GM21515 (cell line): ENCODE results near the gene MARK2.

Experiments used
- ATAC-seq: cut with Tn5 transposase; IDR thresholded peaks from one replicate; pipeline ENCODE4 v1.9.1; 2021; ENCODE audit not compliant: unreplicated experiment

MARK2 gene

GRCh38 chr11:63829823-63830489 is 9.0 kb upstream of the MARK2 start:
- no peak for ATAC-seq

- ATAC-seq: no peak
Measured at GRCh38 chr11:63831326-63831725, 7.6 kb upstream of the MARK2 start.

DNA sequence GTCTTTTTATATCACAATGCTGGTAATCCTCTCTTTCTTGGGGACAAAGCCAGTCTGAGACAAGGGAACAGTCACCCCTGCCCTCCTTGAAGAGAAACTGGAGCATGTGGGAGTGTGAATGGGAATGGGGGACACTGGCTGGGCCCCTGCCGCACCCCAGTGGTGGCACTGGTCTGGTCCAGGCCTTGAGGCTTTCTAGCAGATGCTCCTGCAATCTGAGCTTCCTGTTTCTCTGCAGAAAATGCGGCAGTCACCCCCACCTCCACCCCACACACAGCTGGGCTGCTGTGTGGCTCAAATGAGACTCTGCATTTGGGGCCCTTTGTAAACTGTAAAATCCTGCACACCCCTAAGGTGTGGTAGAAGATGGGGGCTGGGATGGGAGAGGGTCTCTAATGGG is 6.6 kb upstream of the MARK2 start:
- no peak for ATAC-seq

GRCh38 chr11:63833048-63833447 is 5.9 kb upstream of the MARK2 start:
- no peak for ATAC-seq

DNA sequence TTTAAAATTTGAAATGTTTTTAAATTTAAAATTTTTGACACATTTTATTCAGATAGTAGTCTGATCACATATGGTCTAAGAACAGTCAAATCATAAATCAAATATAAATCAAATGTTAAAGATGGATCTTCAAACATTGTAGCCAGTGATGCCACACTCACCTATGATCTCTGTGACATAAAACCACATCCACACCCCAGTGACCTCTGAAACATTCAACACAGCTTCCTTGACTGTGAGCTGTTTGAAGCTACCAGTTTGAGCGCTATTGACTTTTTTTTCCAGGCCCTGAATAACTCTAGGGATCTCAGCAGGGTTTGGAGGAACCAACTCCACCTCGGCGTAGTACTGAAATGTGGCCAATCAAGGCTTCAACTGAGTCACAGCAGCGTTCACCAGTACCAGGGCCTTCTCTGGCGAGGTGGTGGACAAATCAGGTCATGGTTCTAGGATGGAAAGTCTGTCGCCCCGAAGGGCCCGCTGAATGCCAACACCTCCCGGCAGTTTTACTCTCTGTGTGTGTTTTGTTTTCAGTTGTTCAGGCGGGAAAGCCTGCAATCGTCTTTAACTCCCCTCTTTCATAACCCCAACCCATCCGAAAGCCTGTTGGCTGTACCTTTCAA is 4.3 kb upstream of the MARK2 start:
- ATAC-seq: no peak

GRCh38 chr11:63835158-63835545 is 3.8 kb upstream of the MARK2 start:
- ATAC-seq: no peak

DNA sequence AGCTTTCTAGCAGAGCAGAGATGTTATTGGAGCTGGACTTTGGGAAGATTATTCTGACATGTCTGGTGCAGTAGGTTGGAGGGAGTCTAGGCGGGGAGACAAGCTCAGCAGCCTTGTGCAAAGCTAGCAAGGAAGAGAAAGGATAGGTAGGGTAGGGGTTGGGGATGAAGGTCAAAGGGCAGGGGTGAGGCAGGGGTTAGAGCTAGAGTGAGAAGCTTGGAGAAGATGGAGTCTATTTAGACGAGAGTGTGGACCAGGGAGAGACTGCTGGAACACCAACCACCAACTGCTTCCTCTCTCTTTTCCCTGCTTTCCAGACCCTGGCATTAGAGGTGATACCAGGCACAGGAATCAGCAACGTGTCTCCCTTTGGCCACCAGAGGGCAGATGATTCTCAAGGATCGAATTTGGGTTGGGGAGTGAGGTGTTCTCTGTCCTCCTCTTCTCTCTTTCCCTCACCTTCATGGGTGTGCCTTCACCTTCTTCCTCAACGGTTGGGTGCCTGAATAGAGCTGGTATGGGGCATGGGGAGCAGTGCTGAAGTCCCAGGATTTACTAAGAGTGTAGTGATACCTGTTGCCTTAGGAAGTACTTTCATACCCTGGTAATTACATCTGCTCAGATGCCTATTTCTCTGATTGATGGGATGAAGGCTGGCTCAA is 1.8 kb upstream of the MARK2 start:
- no peak for ATAC-seq

DNA sequence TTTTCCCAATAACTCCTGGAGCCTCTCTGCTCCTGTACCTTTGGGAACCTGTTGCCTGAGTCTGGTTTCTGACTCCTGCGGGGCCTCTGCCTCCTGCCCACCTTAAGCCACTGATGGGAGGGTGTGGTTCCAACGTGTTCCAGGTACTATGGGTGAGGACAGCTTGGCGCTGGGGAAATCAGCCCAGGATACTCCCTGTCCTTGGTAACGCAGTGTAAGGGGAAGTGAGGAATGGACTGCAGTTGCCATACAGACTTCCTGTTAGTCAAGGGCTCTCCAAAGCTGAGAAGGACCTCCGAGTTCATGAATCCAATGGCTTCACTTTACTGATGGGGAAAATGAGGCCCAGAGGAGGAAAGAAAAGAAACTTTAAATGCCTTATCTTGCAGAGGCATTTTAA is 1.2 kb upstream of the MARK2 start:
- no peak for ATAC-seq

GRCh38 chr11:63838150-63838677 is 696 bp upstream of the MARK2 start:
- no peak for ATAC-seq

GRCh38 chr11:63839508-63840355 is 822 bp downstream of the MARK2 start:
- no peak for ATAC-seq

DNA sequence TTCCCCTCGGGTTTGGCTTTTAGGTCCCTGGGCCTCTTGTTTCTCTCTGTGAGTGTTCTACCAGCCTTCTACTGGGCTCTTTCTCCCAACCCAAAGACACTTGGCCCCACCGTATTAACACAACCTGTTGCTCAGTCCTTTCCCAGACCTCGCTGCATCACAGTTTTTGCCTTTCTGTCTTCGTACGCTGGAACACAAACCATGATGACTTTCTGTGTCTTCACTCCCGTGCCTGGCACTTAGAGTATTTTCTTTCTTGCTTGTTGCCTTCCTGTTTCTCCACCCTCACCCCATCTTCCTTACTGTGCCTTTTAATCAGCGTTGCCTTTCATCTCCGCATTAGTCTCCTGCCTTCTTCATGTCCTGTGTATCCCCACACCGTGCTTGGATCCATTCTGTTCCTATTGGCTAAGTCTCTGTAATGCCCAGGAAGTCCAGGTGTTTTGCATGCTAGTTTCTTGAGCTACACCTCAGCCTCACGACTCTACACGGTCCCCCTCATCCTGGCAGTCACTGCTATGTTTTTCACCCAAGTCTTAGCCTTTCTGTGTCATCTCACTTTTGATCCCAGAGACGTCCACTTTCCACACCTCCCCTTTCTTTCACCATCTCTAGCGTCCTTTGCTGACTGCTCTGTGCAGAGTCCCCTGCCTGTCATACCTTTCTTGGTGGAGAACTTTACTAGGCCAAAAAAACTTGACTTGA is 1.6 kb downstream of the MARK2 start:
- no peak for ATAC-seq

DNA sequence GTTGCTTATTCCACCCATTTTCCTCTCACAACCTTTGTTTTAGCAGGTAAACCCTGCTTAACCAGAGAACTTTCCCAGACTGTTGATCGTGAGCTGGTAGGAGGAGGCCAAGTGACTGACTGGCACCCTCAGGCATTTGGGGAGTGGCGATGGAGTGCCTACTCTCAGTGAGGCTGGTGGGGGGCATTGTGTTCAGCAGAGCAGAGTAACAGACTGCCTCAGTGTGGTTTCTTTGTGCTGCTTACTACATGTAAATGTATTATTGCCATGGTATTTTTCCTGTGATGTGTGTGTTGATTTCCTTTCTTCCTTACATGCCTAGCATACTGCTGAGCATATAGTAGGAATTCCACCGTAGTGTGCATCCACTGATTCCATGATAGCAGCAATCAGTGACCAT is 2.6 kb downstream of the MARK2 start:
- ATAC-seq: no peak

DNA sequence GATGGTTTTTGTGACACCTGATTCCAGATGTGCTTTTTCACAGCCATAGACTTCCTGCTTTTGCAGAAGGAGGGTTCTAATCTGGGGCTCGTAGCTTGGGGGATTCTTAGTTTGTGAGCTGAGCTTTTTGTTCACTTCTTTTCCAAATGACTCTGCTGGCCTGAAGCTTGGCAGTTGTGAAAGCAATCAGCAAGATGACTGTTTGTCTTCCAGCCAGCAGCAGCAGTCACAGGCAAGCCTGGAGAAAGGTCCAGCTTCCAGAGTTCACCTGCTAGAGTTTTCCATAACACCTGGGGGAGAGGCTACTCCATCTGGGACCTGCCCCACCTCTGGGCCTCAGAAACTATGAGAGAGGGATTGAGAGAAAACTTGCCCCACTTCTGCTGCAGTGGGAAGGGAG is 4.1 kb downstream of the MARK2 start:
- ATAC-seq: no peak

DNA sequence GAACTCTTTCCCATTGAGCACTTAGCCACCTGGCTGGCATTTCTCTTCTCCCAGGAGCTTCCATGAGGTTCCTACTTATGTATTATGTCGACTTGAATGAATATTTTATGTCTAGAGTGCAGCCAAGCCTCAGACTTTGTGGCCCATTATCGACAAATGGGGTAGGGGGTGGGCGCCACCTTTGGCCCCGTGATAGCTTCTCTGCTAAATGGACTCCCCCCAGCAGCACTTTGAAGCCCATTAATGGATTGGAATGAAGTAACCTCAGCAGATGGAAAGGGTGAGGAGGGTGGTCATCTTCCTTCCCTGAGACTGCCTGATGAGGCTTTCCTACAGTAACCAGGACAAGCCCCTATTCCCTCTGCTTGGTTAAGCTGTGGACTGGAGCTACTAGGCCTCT is 5.9 kb downstream of the MARK2 start:
- no peak for ATAC-seq

DNA sequence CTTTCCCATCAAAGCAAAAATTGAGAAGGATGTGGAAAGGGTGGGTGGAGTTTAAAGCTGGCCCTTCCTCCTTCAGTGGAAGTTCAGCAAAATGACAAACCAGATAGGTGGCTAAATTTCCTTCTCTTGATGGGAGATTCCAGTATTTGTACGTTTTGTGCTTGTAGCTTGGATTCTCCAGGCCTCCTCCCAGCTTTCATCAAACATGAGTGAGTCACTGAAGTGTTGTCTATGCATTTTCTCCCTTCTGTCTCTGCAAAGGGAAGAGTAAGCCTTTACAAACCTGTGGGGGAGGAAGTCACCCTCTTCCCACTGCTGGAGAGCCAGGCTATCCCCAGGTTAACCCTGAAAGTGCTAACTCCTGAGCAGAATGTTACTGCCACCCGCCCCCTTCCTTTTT is 6.4 kb downstream of the MARK2 start:
- ATAC-seq: no peak

GRCh38 chr11:63845911-63846310 is 7.0 kb downstream of the MARK2 start:
- no peak for ATAC-seq

DNA sequence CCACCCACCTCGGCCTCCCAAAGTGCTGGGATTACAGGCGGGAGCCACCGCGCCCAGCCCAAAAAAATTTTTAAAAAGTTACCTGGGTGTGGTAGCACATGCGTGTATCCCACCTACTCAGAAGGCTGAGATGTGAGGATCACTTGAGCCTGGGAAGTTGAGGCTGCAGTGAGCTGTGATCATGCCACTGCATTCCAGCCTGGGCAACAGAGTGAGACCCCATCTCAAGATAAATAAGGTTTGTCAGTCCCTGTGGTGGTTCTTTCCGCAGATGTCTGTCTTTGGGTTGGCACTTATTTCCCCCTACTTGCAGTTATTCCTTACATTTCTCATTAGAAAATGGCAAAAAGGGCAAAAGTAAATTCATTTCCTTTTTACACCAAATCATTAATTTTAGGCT is 8.0 kb downstream of the MARK2 start:
- no peak for ATAC-seq

- ATAC-seq: no peak
Measured at GRCh38 chr11:63847363-63847762, 8.5 kb downstream of the MARK2 start.

GRCh38 chr11:63849691-63850090 is 10.8 kb downstream of the MARK2 start:
- no peak for ATAC-seq

- ATAC-seq: no peak
Measured at GRCh38 chr11:63850920-63851319, 12.0 kb downstream of the MARK2 start.

- ATAC-seq: no peak
Measured at GRCh38 chr11:63851364-63851763, 12.5 kb downstream of the MARK2 start.
